PFSK-1 (cell line): ENCODE measurements around the gene CACNA1C.

Experiments used
- FOXP2 ChIP-seq: optimal IDR thresholded peaks from 2 replicates; pipeline ENCODE3; 2011; ENCODE audit warnings: borderline replicate concordance, control low read depth, inconsistent platforms; ENCODE audit not compliant: insufficient read depth; ENCODE audit errors: extremely low read length, extremely low read depth
- POLR2AphosphoS5 ChIP-seq: IDR thresholded peaks from 2 replicates; pipeline ENCODE4 v1.6.1; 2012; ENCODE audit warnings: low read depth, mild to moderate bottlenecking, control low read depth, low read length, moderate library complexity
- REST ChIP-seq, 2 experiments: IDR thresholded peaks; 2 replicates each; pipeline versions ENCODE4 v1.6.1 to v1.8.0; 2011 to 2012; ENCODE audit warnings: low read depth in 2 of 2, low read length in 2 of 2, control low read depth in 1 of 2, inconsistent platforms in 1 of 2, mild to moderate bottlenecking in 1 of 2, moderate library complexity in 1 of 2; ENCODE audit not compliant: insufficient read depth in 1 of 2
- SIN3A ChIP-seq: IDR thresholded peaks from 2 replicates; pipeline ENCODE4 v1.6.1; 2012; ENCODE audit warnings: mild to moderate bottlenecking, low read length, moderate library complexity, borderline replicate concordance; ENCODE audit not compliant: insufficient read depth
- TAF1 ChIP-seq: IDR thresholded peaks from 2 replicates; pipeline ENCODE4 v1.6.1; 2012; ENCODE audit warnings: low read length, control low read depth, borderline replicate concordance; ENCODE audit not compliant: insufficient read depth

The CACNA1C gene

GRCh38 chr12:2302711-2303580 is 250.2 kb downstream of the CACNA1C start:
- no peak for TF ChIP-seq REST (IDR thresholded peaks at IDR 0.05; ENCODE audit: insufficient read depth in 1 of 2, low read depth in 2 of 2, low read length in 2 of 2)

- TF ChIP-seq REST (IDR thresholded peaks at IDR 0.05; ENCODE audit: insufficient read depth in 1 of 2, low read depth in 2 of 2, low read length in 2 of 2): no peak
- TF ChIP-seq TAF1: no peak
- TF ChIP-seq FOXP2: no peak
- no peak for TF ChIP-seq SIN3A
- TF ChIP-seq POLR2AphosphoS5: no peak
These were observed 251.4 kb downstream of the CACNA1C start for GRCh38 chr12:2304223-2304622.

GRCh38 chr12:2306012-2306411 is 253.2 kb downstream of the CACNA1C start:
- TF ChIP-seq TAF1 (no peak), FOXP2 (peak; percentile 56), REST (IDR thresholded peaks at IDR 0.05; ENCODE audit: insufficient read depth in 1 of 2, low read depth in 2 of 2, low read length in 2 of 2) (peak in 1 of 2 experiments; percentile 6; a peak in 1 of 4 replicates)

GRCh38 chr12:2306735-2307134 is 253.9 kb downstream of the CACNA1C start:
- no peak for TF ChIP-seq REST (IDR thresholded peaks at IDR 0.05; ENCODE audit: insufficient read depth in 1 of 2, low read depth in 2 of 2, low read length in 2 of 2)
- no peak for TF ChIP-seq TAF1
- no peak for TF ChIP-seq SIN3A
- no peak for TF ChIP-seq POLR2AphosphoS5
- no peak for TF ChIP-seq FOXP2

- no peak for TF ChIP-seq SIN3A
- TF ChIP-seq POLR2AphosphoS5: no peak
- TF ChIP-seq FOXP2: no peak
- no peak for TF ChIP-seq TAF1
- TF ChIP-seq REST (IDR thresholded peaks at IDR 0.05; ENCODE audit: insufficient read depth in 1 of 2, low read depth in 2 of 2, low read length in 2 of 2): no peak
These were observed 254.8 kb downstream of the CACNA1C start for GRCh38 chr12:2307550-2307949.
